Measurements from ENCODE around the gene AOPEP. TPM values are rescaled to one million over a fixed set of nuclear protein-coding genes. Genes with fewer than 3 reads are reported as not detected.

AOPEP gene
- total and polyA plus RNA-seq, 4 donors = 29.0 to 121 (median 60.0) TPM

- Histone ChIP-seq H3K9me3 (ENCODE audit: control insufficient read depth in 4 of 4, insufficient read depth in 3 of 4, low read length in 3 of 4) (no peaks in the 10 kb centered on the region), H3K27me3 (ENCODE audit: control insufficient read depth in 3 of 3, insufficient read depth in 3 of 3, low read length in 2 of 3) (no peaks in the 10 kb centered on the region), H3K9ac (ENCODE audit: insufficient read depth in 1 of 2, low read length in 2 of 2) (no peak overlapping the region), H3K4me3 (no peak overlapping the region), H3K27ac (ENCODE audit: low read depth in 1 of 2, low read length in 1 of 2) (no peak overlapping the region), H3K36me3 (ENCODE audit: control insufficient read depth in 4 of 4, insufficient read depth in 4 of 4, low read length in 4 of 4) (no peaks in the 10 kb centered on the region), H3K4me1 (ENCODE audit: control insufficient read depth in 5 of 5, insufficient read depth in 5 of 5, low read length in 5 of 5) (peaks cover 0 to 34% (median 0%) of the 10 kb centered on the region in 5 donors)
- TF ChIP-seq CTCF (IDR thresholded peaks at IDR 0.05; ENCODE audit: control extremely low read depth, extremely low read depth) = no peak
- WGBS, 2 donors = 78 to 80% methylated on average over 7 of the region's 7 CpGs
- DNase-seq = peak in 1 of 3 donors; percentile 64
- ATAC-seq (ENCODE audit: insufficient read depth, low FRiP score) = no peak
Observed at GRCh38 chr9:94705162-94705702, 21.3 kb upstream of the AOPEP start.

- 74 to 87% methylated on average over 5 of the region's 5 CpGs for WGBS, 2 donors
- DNase-seq = no peak
Observed at GRCh38 chr9:94706922-94707321, 19.6 kb upstream of the AOPEP start.

DNA sequence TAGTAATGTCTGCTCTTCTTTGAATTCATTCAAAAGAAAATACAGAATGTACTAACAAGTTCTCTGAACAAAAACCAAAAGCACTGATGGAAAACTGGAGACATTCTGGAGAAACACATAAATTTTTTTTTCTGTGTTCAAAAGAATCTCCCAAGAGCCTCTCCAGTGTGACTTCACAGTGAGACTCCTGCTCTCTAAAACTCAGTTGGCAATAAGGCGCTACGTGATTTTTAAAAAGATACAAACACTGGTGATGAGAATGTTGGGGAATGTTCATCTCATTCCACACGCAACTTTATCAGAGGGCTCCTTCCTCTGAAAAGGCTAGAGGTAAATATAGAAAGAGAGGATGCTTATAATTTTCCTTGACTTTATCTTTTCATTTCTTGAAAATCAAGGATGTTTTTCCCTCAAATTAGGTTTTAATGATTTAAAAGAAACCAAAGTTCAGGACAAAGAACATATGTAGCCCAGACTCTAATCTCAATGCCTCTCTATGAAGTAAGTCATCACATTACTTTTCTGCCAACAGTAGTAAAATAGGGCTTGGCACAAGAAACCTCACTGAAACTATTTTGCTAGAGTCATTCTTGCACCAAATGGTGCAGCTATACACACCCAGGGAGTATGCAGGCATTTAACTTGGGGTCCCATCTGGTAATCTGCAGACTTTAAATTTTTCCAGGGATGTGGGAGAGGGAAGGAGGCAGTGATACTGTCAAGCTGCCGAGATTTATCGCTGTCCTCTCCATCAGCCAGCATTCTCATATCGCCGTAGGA lies 12.9 kb upstream of the AOPEP start:
- TF ChIP-seq CTCF (IDR thresholded peaks at IDR 0.05; ENCODE audit: control extremely low read depth, extremely low read depth) = no peak
- no peak for ATAC-seq (ENCODE audit: insufficient read depth, low FRiP score)
- no peak overlapping the region for H3K9ac ChIP-seq (ENCODE audit: insufficient read depth in 1 of 2, low read length in 2 of 2)

More at GRCh38 chr9:94706922-94707321, 19.6 kb upstream of the AOPEP start:
- Histone ChIP-seq H3K27me3 (ENCODE audit: control insufficient read depth in 3 of 3, insufficient read depth in 3 of 3, low read length in 2 of 3) (no peaks in the 10 kb centered on the region), H3K9ac (ENCODE audit: insufficient read depth in 1 of 2, low read length in 2 of 2) (no peak overlapping the region), H3K27ac (ENCODE audit: low read depth in 1 of 2, low read length in 1 of 2) (no peak overlapping the region), H3K4me3 (no peak overlapping the region), H3K36me3 (ENCODE audit: control insufficient read depth in 4 of 4, insufficient read depth in 4 of 4, low read length in 4 of 4) (no peaks in the 10 kb centered on the region), H3K4me1 (ENCODE audit: control insufficient read depth in 5 of 5, insufficient read depth in 5 of 5, low read length in 5 of 5) (peaks cover 0 to 34% (median 0%) of the 10 kb centered on the region in 5 donors), H3K9me3 (ENCODE audit: control insufficient read depth in 4 of 4, insufficient read depth in 3 of 4, low read length in 3 of 4) (no peaks in the 10 kb centered on the region)
- ATAC-seq (ENCODE audit: insufficient read depth, low FRiP score) = no peak
- no peak for TF ChIP-seq CTCF (IDR thresholded peaks at IDR 0.05; ENCODE audit: control extremely low read depth, extremely low read depth)

More for the DNA sequence above, 12.9 kb upstream of the AOPEP start:
- Histone ChIP-seq H3K4me1 (ENCODE audit: control insufficient read depth in 5 of 5, insufficient read depth in 5 of 5, low read length in 5 of 5) (peaks cover 0 to 3% (median 0%) of the 10 kb centered on the region in 5 donors), H3K27ac (ENCODE audit: low read depth in 1 of 2, low read length in 1 of 2) (no peak overlapping the region), H3K4me3 (no peak overlapping the region), H3K36me3 (ENCODE audit: control insufficient read depth in 4 of 4, insufficient read depth in 4 of 4, low read length in 4 of 4) (no peaks in the 10 kb centered on the region), H3K9me3 (ENCODE audit: control insufficient read depth in 4 of 4, insufficient read depth in 3 of 4, low read length in 3 of 4) (no peaks in the 10 kb centered on the region), H3K27me3 (ENCODE audit: control insufficient read depth in 3 of 3, insufficient read depth in 3 of 3, low read length in 2 of 3) (no peaks in the 10 kb centered on the region)
- peak in 1 of 3 donors; percentile 24 for DNase-seq
- 85 to 92% methylated on average over 7 of the region's 7 CpGs for WGBS, 2 donors
